H1 (cell line): ENCODE data around the gene INPP5F. TPM values are rescaled to one million over a fixed set of nuclear protein-coding genes. Genes with fewer than 3 reads are reported as not detected.

Experiments
- CTCF ChIA-PET: fragments of 300-600 bp; sonication (Branson Sonifier 250); formaldehyde crosslinking; loops from one replicate; lab custom pipeline; 2021; ENCODE audit not compliant: partially characterized antibody; lab: Charles Lee
- POLR2A ChIA-PET: fragments of 300-600 bp; sonication (Branson Sonifier 250); formaldehyde crosslinking; loops from one replicate; lab custom pipeline; 2021; ENCODE audit warnings: inconsistent platforms; ENCODE audit not compliant: partially characterized antibody; lab: Charles Lee
- DNase-seq, 2 experiments: peaks; one replicate each; pipeline versions ENCODE4 v3.0.0 to v3.0.0-alpha.2; 2010 to 2022; ENCODE audit warnings: low spot score in 2 of 2, low read depth in 1 of 2, mixed read lengths in 1 of 2
- FAIRE-seq: peaks from 2 replicates; lab custom pipeline; 2011; peaks lifted over from hg19 to GRCh38; lab: Jason Lieb, UNC
- H2AFZ ChIP-seq: 2 replicates; pipeline ENCODE4 v1.8.1; 2012; ENCODE audit warnings: low read length, inconsistent platforms
- H2AK5ac ChIP-seq: 2 replicates; pipeline ENCODE4 v1.6.1; 2013; ENCODE audit warnings: low read depth, low read length
- H2BK120ac ChIP-seq: replicated peaks from 2 replicates; pipeline ENCODE3; 2013; ENCODE audit warnings: low read depth, low read length, inconsistent platforms
- H2BK12ac ChIP-seq: 2 replicates; pipeline ENCODE4 v1.6.1; 2013; ENCODE audit warnings: low read depth, low read length
- H2BK15ac ChIP-seq: 2 replicates; pipeline ENCODE4 v1.6.1; 2013; ENCODE audit warnings: low read length
- H2BK20ac ChIP-seq: 2 replicates; pipeline ENCODE4 v1.6.1; 2013; ENCODE audit warnings: low read length
- H2BK5ac ChIP-seq: 2 replicates; pipeline ENCODE4 v1.6.1; 2013; ENCODE audit warnings: low read depth, low read length
- H3K14ac ChIP-seq: 2 replicates; pipeline ENCODE4 v1.6.1; 2013; ENCODE audit warnings: inconsistent platforms; ENCODE audit not compliant: insufficient read length
- H3K18ac ChIP-seq: 2 replicates; pipeline ENCODE4 v1.6.1; 2013; ENCODE audit warnings: low read length; ENCODE audit errors: extremely low read depth
- H3K23ac ChIP-seq: 2 replicates; pipeline ENCODE4 v1.6.1; 2013; ENCODE audit warnings: inconsistent platforms; ENCODE audit not compliant: insufficient read length
- H3K23me2 ChIP-seq: 2 replicates; pipeline ENCODE4 v1.6.1; 2013; ENCODE audit warnings: low read depth, low read length
- H3K27ac ChIP-seq: 2 replicates; pipeline ENCODE4 v1.6.1; 2011; ENCODE audit warnings: low read depth, low read length, inconsistent platforms
- H3K27me3 ChIP-seq, 4 experiments: replicated peaks in 1 of 4; 1 replicate in 1 of 4; 2 replicates in 3 of 4; pipeline versions ENCODE4 v1.6.1 to v1.8.1; 2011 to 2013; ENCODE audit warnings: low read length in 3 of 4, mild to moderate bottlenecking in 3 of 4, inconsistent platforms in 2 of 4, mixed read lengths in 2 of 4, moderate library complexity in 1 of 4; ENCODE audit not compliant: control insufficient read depth in 3 of 4, insufficient read depth in 3 of 4; ENCODE audit errors: extremely low read depth in 1 of 4
- H3K36me3 ChIP-seq, 4 experiments: 2 replicates each; pipeline versions ENCODE4 v1.6.1 to v1.8.1; 2011 to 2013; ENCODE audit warnings: mild to moderate bottlenecking in 4 of 4, low read length in 3 of 4, moderate library complexity in 2 of 4, control low read depth in 1 of 4, inconsistent platforms in 1 of 4; ENCODE audit not compliant: insufficient read depth in 4 of 4, control insufficient read depth in 2 of 4
- H3K4ac ChIP-seq: replicated peaks from 2 replicates; pipeline ENCODE3; 2013; ENCODE audit warnings: low read length, low read depth, mixed read lengths, inconsistent platforms; ENCODE audit not compliant: insufficient read length
- H3K4me1 ChIP-seq, 4 experiments: replicated peaks in 1 of 4; 1 replicate in 1 of 4; 2 replicates in 3 of 4; pipeline versions ENCODE4 v1.6.1 to v1.8.1; 2011 to 2013; ENCODE audit warnings: low read length in 3 of 4, inconsistent platforms in 2 of 4, mixed read lengths in 1 of 4; ENCODE audit not compliant: insufficient read depth in 4 of 4, control insufficient read depth in 3 of 4
- H3K4me2 ChIP-seq, 2 experiments: 2 replicates each; pipeline versions ENCODE4 v1.6.1 to v1.8.1; 2011 to 2013; ENCODE audit warnings: low read depth in 2 of 2, low read length in 2 of 2, control low read depth in 1 of 2, inconsistent platforms in 1 of 2, mild to moderate bottlenecking in 1 of 2; ENCODE audit not compliant: insufficient read depth in 1 of 2
- H3K4me3 ChIP-seq, 4 experiments: fragments of 200-600, 300-600 bp in 1 of 4; sonication (generic), shearing (Covaris generic), sonication (Bioruptor Twin) in 1 of 4; 2 replicates each; pipeline versions ENCODE4 v1.5.1 to v1.8.1; 2011 to 2016; ENCODE audit warnings: low read length in 4 of 4, low read depth in 3 of 4, control low read depth in 2 of 4, inconsistent platforms in 2 of 4, mild to moderate bottlenecking in 2 of 4, mixed read lengths in 1 of 4, moderate library complexity in 1 of 4; ENCODE audit not compliant: insufficient read depth in 2 of 4; ENCODE audit errors: extremely low read depth in 1 of 4
- H3K56ac ChIP-seq: replicated peaks from 2 replicates; pipeline ENCODE3; 2013; ENCODE audit warnings: low read depth, mild to moderate bottlenecking, mixed read lengths, low read length, inconsistent platforms; ENCODE audit not compliant: insufficient read length
- H3K79me1 ChIP-seq: 2 replicates; pipeline ENCODE4 v1.6.1; 2013; ENCODE audit warnings: low read depth, low read length, control low read depth
- H3K79me2 ChIP-seq, 2 experiments: 2 replicates each; pipeline versions ENCODE4 v1.6.1 to v1.8.1; 2012 to 2013; ENCODE audit warnings: low read length in 2 of 2, mild to moderate bottlenecking in 2 of 2, inconsistent platforms in 1 of 2; ENCODE audit not compliant: insufficient read depth in 2 of 2, control insufficient read depth in 1 of 2
- H3K9ac ChIP-seq, 4 experiments: replicated peaks in 1 of 4; 1 replicate in 1 of 4; 2 replicates in 3 of 4; pipeline versions ENCODE4 v1.6.1 to v1.8.1; 2011 to 2013; ENCODE audit warnings: low read depth in 3 of 4, low read length in 3 of 4, control low read depth in 2 of 4, mild to moderate bottlenecking in 2 of 4, moderate library complexity in 2 of 4, inconsistent platforms in 1 of 4; ENCODE audit errors: extremely low read depth in 1 of 4
- H3K9me3 ChIP-seq, 2 experiments: 2 replicates each; pipeline versions ENCODE4 v1.6.1 to v1.8.1; 2012 to 2013; ENCODE audit warnings: mild to moderate bottlenecking in 2 of 2, moderate library complexity in 2 of 2, control low read depth in 1 of 2, inconsistent platforms in 1 of 2, low read depth in 1 of 2, low read length in 1 of 2, mixed read lengths in 1 of 2; ENCODE audit not compliant: insufficient read depth in 2 of 2
- H4K20me1 ChIP-seq, 2 experiments: replicated peaks in 1 of 2; 2 replicates each; pipeline versions ENCODE3 to v1.8.1; 2011 to 2013; ENCODE audit warnings: inconsistent platforms in 2 of 2, low read length in 2 of 2, mild to moderate bottlenecking in 1 of 2; ENCODE audit not compliant: insufficient read depth in 2 of 2, control insufficient read depth in 1 of 2
- H4K5ac ChIP-seq: 2 replicates; pipeline ENCODE4 v1.6.1; 2013; ENCODE audit warnings: low read length, low read depth, mixed read lengths, inconsistent platforms; ENCODE audit not compliant: insufficient read length
- H4K8ac ChIP-seq: 2 replicates; pipeline ENCODE4 v1.8.0; 2013; ENCODE audit warnings: mild to moderate bottlenecking, moderate library complexity, low read length, inconsistent platforms; ENCODE audit not compliant: insufficient read depth; ENCODE audit errors: extremely low read depth
- H4K91ac ChIP-seq: replicated peaks from 2 replicates; pipeline ENCODE3; 2013; ENCODE audit warnings: low read length, mixed read lengths, inconsistent platforms; ENCODE audit not compliant: insufficient read length
- BCL11A ChIP-seq, 2 experiments: IDR thresholded peaks; one replicate each; pipeline ENCODE4 v1.6.1; 2011; ENCODE audit warnings: low read depth in 2 of 2, low read length in 2 of 2, mild to moderate bottlenecking in 2 of 2
- CREB1 ChIP-seq: IDR thresholded peaks from 2 replicates; pipeline ENCODE4 v1.6.1; 2012; ENCODE audit warnings: inconsistent platforms
- FOSL1 ChIP-seq: IDR thresholded peaks from 2 replicates; pipeline ENCODE4 v1.6.1; 2011; ENCODE audit warnings: mild to moderate bottlenecking, low read depth, low read length, moderate library complexity; ENCODE audit not compliant: insufficient read depth
- GABPA ChIP-seq: IDR thresholded peaks from 2 replicates; pipeline ENCODE4 v1.6.1; 2011; ENCODE audit warnings: mild to moderate bottlenecking, low read length, moderate library complexity, borderline replicate concordance; ENCODE audit not compliant: insufficient read depth
- GTF2F1 ChIP-seq: IDR thresholded peaks from 2 replicates; pipeline ENCODE4 v1.6.1; 2012; ENCODE audit warnings: low read depth, low read length, improper control_type of control experiment, borderline replicate concordance
- HDAC2 ChIP-seq, 2 experiments: fragments of 300-600 bp in 1 of 2; sonication (generic) in 1 of 2; IDR thresholded peaks; 2 replicates each; pipeline ENCODE4 v1.6.1; 2011 to 2012; ENCODE audit warnings: low read depth in 2 of 2, low read length in 2 of 2, mild to moderate bottlenecking in 2 of 2, moderate library complexity in 2 of 2, borderline replicate concordance in 1 of 2, inconsistent platforms in 1 of 2
- KDM4A ChIP-seq: IDR thresholded peaks from one replicate; pipeline ENCODE4 v1.7.1; 2012; ENCODE audit warnings: low read depth, mild to moderate bottlenecking, moderate library complexity, low read length, inconsistent platforms; ENCODE audit not compliant: severe bottlenecking
- SIX5 ChIP-seq: IDR thresholded peaks from 2 replicates; pipeline ENCODE4 v1.6.1; 2011; ENCODE audit warnings: mild to moderate bottlenecking, low read depth, low read length
- SUZ12 ChIP-seq: fragments of 200-600 bp; sonication (generic); IDR thresholded peaks from 2 replicates; pipeline ENCODE4 v1.6.1; 2012; ENCODE audit warnings: mild to moderate bottlenecking, inconsistent platforms, low read length, moderate library complexity, mixed read lengths
- YY1 ChIP-seq: IDR thresholded peaks from 2 replicates; pipeline ENCODE4 v1.6.1; 2011; ENCODE audit warnings: low read depth, mild to moderate bottlenecking, low read length
- WGBS, 2 experiments: shearing (Covaris generic) in 1 of 2; methylation state at CpG; one replicate each; pipeline versions ENCODE4 v1.1.6 to v1.1.7; 2013 to 2015; ENCODE audit warnings: low lambda C conversion rate in 2 of 2, mixed read lengths in 2 of 2, inconsistent platforms in 1 of 2, low coverage in 1 of 2, missing lambda C conversion rate in 1 of 2; ENCODE audit not compliant: insufficient replicate concordance in 2 of 2, insufficient coverage in 1 of 2, insufficient read length in 1 of 2; ENCODE audit errors: extremely low coverage in 1 of 2, missing lambda C conversion rate in 1 of 2; 5-methylcytosine and 5-hydroxymethylcytosine counted together
- polyA plus RNA-seq, 7 experiments: library from polyadenylated mRNA; depleted of rRNA in 3 of 7; stranded (reverse) in 5 of 7; unstranded in 2 of 7; fragments of >200 nt in 5 of 7; fragments of 200-250 nt in 2 of 7; gene quantifications; 1 replicate in 5 of 7; 2 replicates in 1 of 7; 4 replicates in 1 of 7; pipeline versions ENCODE4 v1.2.1 to v1.2.3, GENCODE V29; 2011 to 2013; ENCODE audit warnings: missing spikeins in 2 of 7, mixed read lengths in 2 of 7
- total RNA-seq: library from RNA; stranded (reverse); fragmentation: NEBNext Ultra II Directional; extraction: Animal tissue kit (Norgen Biotek cat#: 25700); gene quantifications from 2 replicates; pipeline ENCODE4 v1.2.1, GENCODE V29; 2021
- TF ChIP-seq, protein P1 (sequence below): IDR thresholded peaks from 2 replicates; pipeline ENCODE4 v1.6.1; 2011; ENCODE audit warnings: low read depth, mild to moderate bottlenecking, low read length; ENCODE audit not compliant: insufficient read depth
- TF ChIP-seq, protein P2 (sequence below): IDR thresholded peaks from 2 replicates; pipeline ENCODE4 v1.6.1; 2011; ENCODE audit warnings: low read length, improper control_type of control experiment

Gene INPP5F
- total and polyA plus RNA-seq, 2 of the 8 experiments (the other 6 are each of a cell fraction or from before 2014, with no cell fraction given): 50.1 to 101 TPM

DNA sequence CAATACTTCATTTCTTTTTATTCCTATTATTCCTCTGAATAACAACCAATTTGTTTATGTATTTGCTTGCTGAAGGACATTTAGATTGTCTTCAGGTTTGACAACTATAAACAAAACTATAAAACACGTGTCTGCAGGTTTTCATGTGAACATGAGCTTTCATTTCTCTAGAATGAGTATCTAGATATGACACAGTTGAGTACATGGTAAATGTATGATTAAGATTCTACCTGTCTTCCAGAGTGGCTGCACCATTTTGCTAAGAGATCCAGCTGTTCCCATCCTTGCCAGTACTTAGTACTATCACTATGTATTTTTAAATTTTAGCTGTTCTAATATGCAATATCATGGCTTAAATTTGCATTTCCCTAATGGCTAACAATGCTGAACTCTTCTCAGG is 136.7 kb downstream of the INPP5F start:
- Histone ChIP-seq H2BK20ac (no peak overlapping the region), H3K4ac (no peak overlapping the region), H3K9me3 (no peaks in the 10 kb centered on the region), H3K79me2 (peaks cover 19 to 98% of the 10 kb centered on the region in 2 experiments), H2BK12ac (no peak overlapping the region), H2BK120ac (no peak overlapping the region), H3K9ac (no peak overlapping the region), H2BK15ac (no peak overlapping the region), H3K56ac (no peak overlapping the region), H3K18ac (no peak overlapping the region), H4K8ac (no peak overlapping the region), H4K20me1 (peaks cover 6 to 8% of the 10 kb centered on the region in 2 experiments), H2AK5ac (no peak overlapping the region), H3K4me1 (peaks cover 0 to 6% (median 3%) of the 10 kb centered on the region in 4 experiments; a peak in 4 of 7 replicates), H3K27ac (no peak overlapping the region), H3K23ac (no peak overlapping the region), H2AFZ (no peak overlapping the region), H3K79me1 (peaks cover 8% of the 10 kb centered on the region; the same call in 1 of the 2 replicates), H3K14ac (no peak overlapping the region), H4K91ac (no peak overlapping the region), H2BK5ac (no peak overlapping the region), H3K23me2 (no peaks in the 10 kb centered on the region), H3K27me3 (no peaks in the 10 kb centered on the region), H3K4me2 (no peak overlapping the region), H3K4me3 (no peak overlapping the region), H3K36me3 (peaks cover 4 to 8% (median 6%) of the 10 kb centered on the region in 4 experiments), H4K5ac (no peak overlapping the region)
- CTCF ChIA-PET: interaction anchor here (1.2 to 5.3 kb wide), 5 partner anchors 9 to 137 kb away, joined by 3 to 59 read pairs (median 4); partner anchors contain the start of gene INPP5F
- no peak for DNase-seq
- TF ChIP-seq BCL11A (IDR thresholded peaks at IDR 0.05; ENCODE audit: low read depth in 2 of 2, low read length in 2 of 2) (no peak), YY1 (no peak), SUZ12 (no peak), SIX5 (no peak), FOSL1 (no peak), HDAC2 (IDR thresholded peaks at IDR 0.05; ENCODE audit: borderline replicate concordance in 1 of 2, low read depth in 2 of 2, low read length in 2 of 2) (no peak), KDM4A (no peak), GABPA (no peak), CREB1 (no peak), GTF2F1 (no peak)
- TF ChIP-seq, protein P1, sequence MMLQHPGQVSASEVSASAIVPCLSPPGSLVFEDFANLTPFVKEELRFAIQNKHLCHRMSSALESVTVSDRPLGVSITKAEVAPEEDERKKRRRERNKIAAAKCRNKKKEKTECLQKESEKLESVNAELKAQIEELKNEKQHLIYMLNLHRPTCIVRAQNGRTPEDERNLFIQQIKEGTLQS: no peak
- TF ChIP-seq, protein P2, sequence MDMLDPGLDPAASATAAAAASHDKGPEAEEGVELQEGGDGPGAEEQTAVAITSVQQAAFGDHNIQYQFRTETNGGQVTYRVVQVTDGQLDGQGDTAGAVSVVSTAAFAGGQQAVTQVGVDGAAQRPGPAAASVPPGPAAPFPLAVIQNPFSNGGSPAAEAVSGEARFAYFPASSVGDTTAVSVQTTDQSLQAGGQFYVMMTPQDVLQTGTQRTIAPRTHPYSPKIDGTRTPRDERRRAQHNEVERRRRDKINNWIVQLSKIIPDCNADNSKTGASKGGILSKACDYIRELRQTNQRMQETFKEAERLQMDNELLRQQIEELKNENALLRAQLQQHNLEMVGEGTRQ: no peak
- WGBS, 2 experiments: 95% methylated on average over 1 of the region's 1 CpG; no CpG with 5 or more reads in 1 of the 2 experiments
- no peak for FAIRE-seq
- POLR2A ChIA-PET: interaction anchor here (0.6 to 1.3 kb wide), 2 partner anchors 44 to 222 kb away, joined by 3 to 5 read pairs; no protein-coding TSS in a partner anchor
